Lower leg skin (tissue), 4 donors: ENCODE data around the gene CIB1. TPM values are rescaled to one million over a fixed set of nuclear protein-coding genes. Genes with fewer than 3 reads are reported as not detected.

ENCODE experiments used
- DNase-seq, 2 donors: peaks; one replicate each; pipeline ENCODE4 v3.0.0-alpha.2; 2019; ENCODE audit warnings: low spot score in 2 of 2
- H3K4me3 ChIP-seq: fragments of 200-600 bp; sonication (generic); 2 replicates; pipeline ENCODE4 v1.5.1; 2017; ENCODE audit warnings: mild to moderate bottlenecking, low read depth; ENCODE audit not compliant: poor library complexity, severe bottlenecking
- POLR2A ChIP-seq, 2 donors: fragments of 450-650 bp; IDR thresholded peaks; one replicate each; pipeline ENCODE4 v1.6.1; 2016 to 2017; ENCODE audit warnings: antibody characterized with exemption in 2 of 2, mild to moderate bottlenecking in 1 of 2, moderate library complexity in 1 of 2
- WGBS, 2 donors: methylation state at CpG; one replicate each; pipeline ENCODE4 v1.1.5; 2018; 5-methylcytosine and 5-hydroxymethylcytosine counted together
- intact Hi-C: fragments of 100-400 bp; cut with DNase I; formaldehyde crosslinking; loops from one replicate; pipeline ENCODE4 v1.15.0; 2023; ENCODE audit warnings: low total_unique reads
- total RNA-seq, 4 donors: library from RNA; depleted of rRNA; stranded (reverse); fragments of >200 nt; gene quantifications; one replicate each; pipeline ENCODE4 v1.1.0, GENCODE V29; 2016
- TF ChIP-seq, protein P1 (sequence below), 3 donors: fragments of 450-650 bp; IDR thresholded peaks; one replicate each; pipeline ENCODE4 v1.5.1; 2016; ENCODE audit warnings: antibody characterized with exemption in 3 of 3, mild to moderate bottlenecking in 3 of 3, moderate library complexity in 2 of 3

Gene CIB1
- total RNA-seq, 4 donors from 2014 or later, result 10.0 to 32.2 (median 22.9) TPM

GRCh38 chr15:90228960-90229359, 4.8 kb downstream of the CIB1 start:
- WGBS, 2 donors, result 89 to 91% methylated on average over 14 to 15 of the region's 15 CpGs
- no peak overlapping the region for H3K4me3 ChIP-seq
- DNase-seq, result no peak
- intact Hi-C loops, result no loop called here
- no peak for TF ChIP-seq POLR2A (IDR thresholded peaks at IDR 0.05)
- TF ChIP-seq, protein P1, sequence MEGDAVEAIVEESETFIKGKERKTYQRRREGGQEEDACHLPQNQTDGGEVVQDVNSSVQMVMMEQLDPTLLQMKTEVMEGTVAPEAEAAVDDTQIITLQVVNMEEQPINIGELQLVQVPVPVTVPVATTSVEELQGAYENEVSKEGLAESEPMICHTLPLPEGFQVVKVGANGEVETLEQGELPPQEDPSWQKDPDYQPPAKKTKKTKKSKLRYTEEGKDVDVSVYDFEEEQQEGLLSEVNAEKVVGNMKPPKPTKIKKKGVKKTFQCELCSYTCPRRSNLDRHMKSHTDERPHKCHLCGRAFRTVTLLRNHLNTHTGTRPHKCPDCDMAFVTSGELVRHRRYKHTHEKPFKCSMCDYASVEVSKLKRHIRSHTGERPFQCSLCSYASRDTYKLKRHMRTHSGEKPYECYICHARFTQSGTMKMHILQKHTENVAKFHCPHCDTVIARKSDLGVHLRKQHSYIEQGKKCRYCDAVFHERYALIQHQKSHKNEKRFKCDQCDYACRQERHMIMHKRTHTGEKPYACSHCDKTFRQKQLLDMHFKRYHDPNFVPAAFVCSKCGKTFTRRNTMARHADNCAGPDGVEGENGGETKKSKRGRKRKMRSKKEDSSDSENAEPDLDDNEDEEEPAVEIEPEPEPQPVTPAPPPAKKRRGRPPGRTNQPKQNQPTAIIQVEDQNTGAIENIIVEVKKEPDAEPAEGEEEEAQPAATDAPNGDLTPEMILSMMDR (IDR thresholded peaks at IDR 0.05), result no peak

GRCh38 chr15:90227816-90228772, 5.6 kb downstream of the CIB1 start:
- TF ChIP-seq, protein P1 (IDR thresholded peaks at IDR 0.05), result no peak
- TF ChIP-seq POLR2A (IDR thresholded peaks at IDR 0.05), result no peak
- H3K4me3 ChIP-seq, result no peak overlapping the region
- 82 to 87% methylated on average over 34 to 37 of the region's 38 CpGs for WGBS, 2 donors
- DNase-seq, result no peak
- intact Hi-C loops, result no loop called here

DNA sequence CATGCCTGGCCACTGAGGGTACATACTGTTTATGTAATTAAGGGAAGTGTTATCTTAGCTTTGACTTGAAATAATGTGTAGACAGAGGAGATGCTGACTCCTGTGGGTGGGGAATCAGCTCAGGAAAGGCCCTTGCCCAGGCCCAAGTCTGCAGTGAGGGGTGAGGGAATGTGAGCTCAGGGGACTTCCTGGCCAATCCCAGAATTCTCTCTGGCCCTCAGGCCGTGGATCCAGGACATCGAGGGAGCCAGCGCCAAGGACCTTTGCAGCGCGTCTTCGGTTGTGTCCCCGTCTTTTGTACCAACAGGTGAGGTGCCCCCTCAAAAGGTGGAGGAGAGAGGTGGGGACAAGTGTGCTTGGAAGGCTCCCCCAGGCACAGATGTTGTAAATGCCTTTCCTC, 6.4 kb downstream of the CIB1 start:
- no peak overlapping the region for H3K4me3 ChIP-seq
- TF ChIP-seq, protein P1 (IDR thresholded peaks at IDR 0.05), result no peak
- TF ChIP-seq POLR2A (IDR thresholded peaks at IDR 0.05), result no peak
- intact Hi-C loops, result no loop called here
- no peak for DNase-seq
- WGBS, 2 donors, result 84 to 92% methylated on average over 7 of the region's 7 CpGs

- no peak for TF ChIP-seq POLR2A (IDR thresholded peaks at IDR 0.05)
- TF ChIP-seq, protein P1 (IDR thresholded peaks at IDR 0.05), result no peak
- H3K4me3 ChIP-seq, result no peak overlapping the region
- intact Hi-C loops, result no loop called here
- WGBS, 2 donors, result 85 to 86% methylated on average over 14 to 18 of the region's 18 CpGs
- no peak for DNase-seq
Observed at GRCh38 chr15:90225504-90226234, 8.1 kb downstream of the CIB1 start.

DNA sequence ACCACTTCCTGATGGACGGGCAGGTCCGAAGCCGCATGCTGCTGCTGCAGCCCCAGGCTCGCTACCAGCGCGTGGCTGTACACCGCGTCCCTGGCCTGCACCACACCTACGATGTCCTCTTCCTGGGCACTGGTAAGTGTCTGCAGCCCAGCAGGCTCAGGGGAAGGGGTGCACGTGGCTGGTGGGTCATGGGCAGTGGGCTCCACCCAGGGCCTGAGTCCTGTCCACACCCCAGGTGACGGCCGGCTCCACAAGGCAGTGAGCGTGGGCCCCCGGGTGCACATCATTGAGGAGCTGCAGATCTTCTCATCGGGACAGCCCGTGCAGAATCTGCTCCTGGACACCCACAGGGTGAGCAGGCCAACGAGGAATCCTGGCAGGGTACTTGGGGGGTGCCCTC, 8.7 kb downstream of the CIB1 start:
- H3K4me3 ChIP-seq, result no peak overlapping the region
- TF ChIP-seq, protein P1 (IDR thresholded peaks at IDR 0.05), result no peak
- no peak for TF ChIP-seq POLR2A (IDR thresholded peaks at IDR 0.05)
- DNase-seq, result no peak
- WGBS, 2 donors, result 82 to 91% methylated on average over 5 to 14 of the region's 17 CpGs
- intact Hi-C loops, result no loop called here
